ENCODE data around the gene LRCH4.

The LRCH4 gene, protein sequence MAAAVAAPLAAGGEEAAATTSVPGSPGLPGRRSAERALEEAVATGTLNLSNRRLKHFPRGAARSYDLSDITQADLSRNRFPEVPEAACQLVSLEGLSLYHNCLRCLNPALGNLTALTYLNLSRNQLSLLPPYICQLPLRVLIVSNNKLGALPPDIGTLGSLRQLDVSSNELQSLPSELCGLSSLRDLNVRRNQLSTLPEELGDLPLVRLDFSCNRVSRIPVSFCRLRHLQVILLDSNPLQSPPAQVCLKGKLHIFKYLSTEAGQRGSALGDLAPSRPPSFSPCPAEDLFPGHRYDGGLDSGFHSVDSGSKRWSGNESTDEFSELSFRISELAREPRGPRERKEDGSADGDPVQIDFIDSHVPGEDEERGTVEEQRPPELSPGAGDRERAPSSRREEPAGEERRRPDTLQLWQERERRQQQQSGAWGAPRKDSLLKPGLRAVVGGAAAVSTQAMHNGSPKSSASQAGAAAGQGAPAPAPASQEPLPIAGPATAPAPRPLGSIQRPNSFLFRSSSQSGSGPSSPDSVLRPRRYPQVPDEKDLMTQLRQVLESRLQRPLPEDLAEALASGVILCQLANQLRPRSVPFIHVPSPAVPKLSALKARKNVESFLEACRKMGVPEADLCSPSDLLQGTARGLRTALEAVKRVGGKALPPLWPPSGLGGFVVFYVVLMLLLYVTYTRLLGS

DNA sequence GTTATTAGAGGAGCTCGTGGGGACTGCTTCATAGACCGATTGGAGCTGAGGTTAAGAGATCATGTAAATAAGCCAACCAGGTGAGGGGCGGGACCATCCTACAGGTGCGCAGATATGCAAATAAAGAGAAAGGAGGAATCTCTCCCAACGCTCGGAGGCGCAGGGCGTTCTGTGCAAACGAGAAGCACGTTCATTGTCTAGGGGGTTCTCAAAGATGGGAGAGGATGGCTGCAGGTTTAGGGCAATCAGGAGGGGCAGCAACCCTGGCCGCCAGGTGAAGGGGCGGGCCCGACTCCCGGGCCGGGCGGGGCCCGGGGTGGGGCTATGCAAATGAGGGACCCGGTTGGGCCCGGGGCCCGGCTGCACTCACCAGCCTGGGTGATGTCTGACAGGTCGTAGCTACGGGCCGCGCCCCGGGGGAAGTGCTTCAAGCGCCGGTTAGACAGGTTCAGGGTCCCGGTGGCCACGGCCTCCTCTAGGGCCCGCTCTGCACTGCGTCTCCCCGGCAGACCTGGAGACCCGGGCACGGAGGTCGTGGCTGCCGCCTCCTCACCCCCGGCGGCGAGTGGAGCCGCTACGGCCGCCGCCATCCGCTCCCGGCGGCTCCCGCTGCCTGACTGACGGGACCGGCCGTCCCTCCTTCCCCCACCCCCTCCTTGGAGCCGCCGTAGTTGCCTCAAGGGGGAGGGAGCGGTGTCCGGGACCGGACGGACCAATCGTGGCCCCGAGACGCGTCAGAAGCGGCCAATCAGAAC, at the start of gene LRCH4:
Gene LRCH4, minus strand, starts transcription at position 619 of the 755 bp plus-strand sequence. Its CDS starts 29 bp downstream, at position 590.
- peak; percentile 73 for DNase-seq

GRCh38 chr7:100632951-100633717, 47.2 kb upstream of the LRCH4 start:
- peak; percentile 78 for DNase-seq

DNA sequence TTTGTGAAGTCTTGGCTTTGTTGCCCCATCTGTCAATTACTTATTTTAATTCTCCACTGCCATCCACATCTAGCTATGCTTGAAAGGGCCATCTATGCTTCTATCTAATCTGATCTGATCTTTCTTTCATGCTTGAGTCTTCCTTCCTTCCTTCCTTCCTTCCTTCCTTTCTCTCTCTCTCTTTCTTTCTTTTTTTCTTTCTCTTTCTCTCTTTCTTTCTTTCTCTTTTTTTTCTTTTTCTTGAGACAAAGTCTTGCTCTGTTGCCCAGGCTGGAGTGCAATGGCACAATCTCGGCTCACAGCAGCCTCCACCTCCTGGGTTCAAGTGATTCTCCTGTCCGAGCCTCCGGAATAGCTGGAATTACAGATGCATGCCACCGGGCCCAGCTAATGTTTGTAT, 44.1 kb upstream of the LRCH4 start:
- DNase-seq = no peak

DNA sequence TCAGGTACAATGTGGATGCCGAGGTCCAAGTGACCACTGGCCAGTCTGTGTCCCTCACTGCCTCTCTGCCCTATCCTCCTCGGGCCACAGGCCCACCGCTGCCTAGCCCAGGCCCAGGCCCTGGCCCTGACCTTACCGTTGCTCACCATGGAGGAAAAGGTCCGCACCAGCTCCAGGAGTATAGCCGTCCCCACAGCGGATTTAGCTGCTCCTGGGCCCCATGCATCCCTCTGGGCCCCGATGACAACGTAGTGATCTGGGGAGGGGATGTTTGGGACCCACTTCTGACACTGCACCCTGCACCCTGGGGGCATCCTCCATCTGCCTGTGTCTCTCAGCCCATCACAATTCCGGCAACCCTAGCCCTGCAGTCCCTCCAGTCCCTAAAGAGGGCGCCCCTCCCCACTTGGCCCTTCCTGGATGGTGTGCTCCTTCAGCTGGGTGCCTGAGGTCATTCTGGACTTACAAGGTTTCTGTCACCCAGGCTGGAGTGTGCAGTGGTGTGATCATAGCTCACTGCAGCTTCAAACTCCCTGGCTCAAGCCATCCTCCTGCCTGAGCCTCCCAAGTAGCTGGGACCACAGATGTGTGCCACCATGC, 43.3 kb upstream of the LRCH4 start:
- DNase-seq = peak; percentile 72

DNA sequence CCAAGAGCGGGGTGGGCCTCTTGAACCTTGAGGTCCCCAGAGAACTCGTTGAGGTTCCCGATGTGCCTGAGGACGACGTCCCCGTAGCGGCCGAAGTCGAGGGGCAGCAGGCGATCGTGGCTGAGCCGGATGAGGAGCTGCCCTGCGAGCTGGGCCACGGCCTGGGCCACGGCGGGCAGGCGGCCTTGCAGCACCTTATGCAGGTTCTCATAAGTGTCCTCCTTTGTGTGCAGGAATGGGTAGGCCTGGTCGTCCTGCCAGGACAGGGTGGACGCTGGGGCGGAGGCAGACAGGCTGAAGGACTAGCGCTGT, 41.3 kb upstream of the LRCH4 start:
- no peak for DNase-seq

DNA sequence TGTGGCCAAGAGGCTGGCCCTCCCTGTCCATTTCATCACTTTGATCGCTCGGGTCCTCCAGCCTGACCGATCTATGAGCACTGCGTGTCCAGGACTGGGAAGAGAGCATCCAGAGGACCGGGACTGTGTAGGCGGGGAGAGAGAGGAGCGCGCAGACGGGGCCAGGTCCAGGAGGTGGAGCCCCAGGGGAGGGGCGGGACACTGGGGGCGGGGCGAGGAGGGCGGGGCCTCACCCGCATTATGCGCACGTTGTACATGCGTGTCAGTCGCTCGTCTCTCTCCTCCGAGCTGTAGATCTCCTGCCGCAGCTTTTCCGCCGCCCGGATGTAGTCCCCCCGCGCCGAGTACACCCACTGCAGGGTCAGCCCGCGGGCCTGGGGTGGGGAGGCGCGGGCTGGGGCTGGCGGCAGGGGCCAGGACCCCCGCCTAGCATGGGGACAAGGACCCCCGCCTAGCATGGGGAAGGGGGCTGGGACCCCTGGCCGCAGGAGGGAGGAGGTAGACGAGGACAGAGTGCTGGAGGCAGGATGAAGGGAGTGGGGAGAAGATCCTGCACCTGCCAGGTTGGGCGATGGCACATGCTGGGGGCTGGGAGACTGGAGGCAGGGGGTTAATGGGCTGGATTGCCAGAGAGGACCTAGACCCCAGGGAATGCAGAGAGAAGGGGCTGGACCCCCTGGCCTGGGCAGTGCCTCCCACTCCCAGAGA, 40.8 kb upstream of the LRCH4 start:
- DNase-seq = peak; percentile 89

GRCh38 chr7:100626055-100626454, 40.1 kb upstream of the LRCH4 start:
- DNase-seq = no peak

DNA sequence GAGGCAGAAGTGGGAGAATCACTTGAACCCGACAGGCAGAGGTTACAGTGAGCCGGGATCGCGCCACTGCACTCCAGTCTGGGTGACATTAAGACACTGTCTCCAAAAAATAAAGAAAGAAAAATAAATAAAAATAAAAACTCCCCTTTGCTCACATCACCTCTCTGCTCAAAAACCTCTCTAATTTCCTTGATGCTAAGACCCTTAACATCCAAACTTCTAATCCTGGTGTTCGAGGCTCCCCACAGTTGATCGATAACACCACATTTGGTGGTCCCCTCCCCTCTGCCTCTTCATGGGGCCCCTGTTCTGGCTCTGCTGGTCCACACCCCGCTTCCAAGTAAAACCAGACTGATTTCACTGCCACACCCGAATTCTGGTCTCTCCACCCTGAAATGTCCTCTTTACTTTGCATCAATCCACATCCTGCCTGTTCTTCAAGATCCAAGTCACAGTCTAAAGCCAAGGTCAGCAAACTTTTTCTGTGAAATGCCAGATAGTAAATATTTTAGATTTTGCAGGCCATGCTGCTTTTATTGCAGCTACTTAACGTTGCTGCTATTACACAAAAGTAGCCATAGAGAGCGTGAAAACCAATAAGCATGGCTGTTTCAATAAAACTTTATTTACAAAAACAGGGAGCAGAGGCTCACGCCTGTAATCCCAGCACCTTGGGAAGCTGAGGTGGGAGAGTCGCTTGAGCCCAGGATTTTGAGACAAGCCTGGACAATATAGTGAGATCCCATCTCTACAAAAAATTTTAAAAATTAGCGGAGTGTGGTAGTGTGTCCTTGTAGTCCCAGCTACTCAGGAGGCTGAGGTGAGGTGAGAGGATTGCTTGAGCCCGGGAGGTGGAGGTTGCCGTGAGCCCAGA, 38.3 kb upstream of the LRCH4 start:
- no peak for DNase-seq

- no peak for DNase-seq
Measured at GRCh38 chr7:100621554-100621953, 35.6 kb upstream of the LRCH4 start.

GRCh38 chr7:100620804-100621203, 34.9 kb upstream of the LRCH4 start:
- DNase-seq = no peak

DNA sequence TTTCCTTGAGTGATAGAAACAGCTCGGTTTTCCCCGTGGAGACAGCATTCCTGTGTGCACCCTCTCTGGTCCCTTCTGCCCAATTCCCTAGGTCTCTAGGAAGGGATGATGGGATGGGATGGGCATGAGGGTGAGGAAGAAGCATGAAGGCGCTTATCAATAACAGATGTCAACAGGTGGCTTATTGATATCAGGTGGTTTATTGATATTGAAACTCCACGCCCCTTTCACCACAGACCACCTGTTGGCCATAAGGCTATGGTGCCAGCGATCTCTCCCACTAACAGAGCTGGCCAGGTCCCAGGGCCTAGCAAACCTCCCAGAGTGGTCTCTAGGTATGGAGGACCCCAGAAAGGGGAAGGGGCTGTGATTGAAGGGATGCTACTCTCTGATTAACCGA, 34.3 kb upstream of the LRCH4 start:
- DNase-seq = no peak

GRCh38 chr7:100614308-100614861, 28.5 kb upstream of the LRCH4 start:
- DNase-seq = no peak

DNA sequence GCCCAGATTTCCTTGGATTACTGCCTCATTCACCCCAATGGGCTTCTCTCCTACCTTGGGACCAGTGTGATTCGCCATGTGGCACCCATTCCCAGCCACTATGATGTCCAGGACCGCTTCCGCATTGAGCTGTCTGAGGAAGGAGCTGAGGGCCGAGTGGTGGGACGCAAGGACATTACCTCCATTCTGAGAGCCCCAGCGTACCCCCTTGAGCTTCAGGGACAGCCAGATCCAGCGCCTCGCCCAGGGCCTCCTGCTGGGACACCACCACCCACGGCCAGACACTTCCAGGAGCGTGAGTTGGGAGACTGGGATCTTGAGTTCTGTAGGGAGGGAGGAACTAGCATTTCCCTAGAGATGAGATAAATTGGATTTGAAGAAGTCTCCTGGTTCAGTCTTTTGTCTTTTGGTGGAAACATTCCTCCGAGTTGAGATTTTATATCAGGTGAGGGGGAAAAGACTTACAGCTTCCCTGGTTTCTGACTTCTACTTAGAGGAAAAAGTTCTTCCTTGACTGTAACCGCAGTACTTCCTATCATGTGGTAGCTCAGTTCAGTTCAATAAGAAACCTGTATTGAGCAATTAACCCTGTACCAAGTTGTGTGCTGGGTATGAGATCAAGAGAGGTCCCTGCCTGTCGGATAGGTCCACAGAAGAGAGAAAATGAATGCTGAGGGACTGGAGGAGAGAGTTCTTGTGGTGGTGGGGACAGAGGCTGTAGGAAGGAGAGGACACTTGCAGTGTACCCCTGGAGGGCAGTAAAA, 27.7 kb upstream of the LRCH4 start:
- DNase-seq = no peak

DNA sequence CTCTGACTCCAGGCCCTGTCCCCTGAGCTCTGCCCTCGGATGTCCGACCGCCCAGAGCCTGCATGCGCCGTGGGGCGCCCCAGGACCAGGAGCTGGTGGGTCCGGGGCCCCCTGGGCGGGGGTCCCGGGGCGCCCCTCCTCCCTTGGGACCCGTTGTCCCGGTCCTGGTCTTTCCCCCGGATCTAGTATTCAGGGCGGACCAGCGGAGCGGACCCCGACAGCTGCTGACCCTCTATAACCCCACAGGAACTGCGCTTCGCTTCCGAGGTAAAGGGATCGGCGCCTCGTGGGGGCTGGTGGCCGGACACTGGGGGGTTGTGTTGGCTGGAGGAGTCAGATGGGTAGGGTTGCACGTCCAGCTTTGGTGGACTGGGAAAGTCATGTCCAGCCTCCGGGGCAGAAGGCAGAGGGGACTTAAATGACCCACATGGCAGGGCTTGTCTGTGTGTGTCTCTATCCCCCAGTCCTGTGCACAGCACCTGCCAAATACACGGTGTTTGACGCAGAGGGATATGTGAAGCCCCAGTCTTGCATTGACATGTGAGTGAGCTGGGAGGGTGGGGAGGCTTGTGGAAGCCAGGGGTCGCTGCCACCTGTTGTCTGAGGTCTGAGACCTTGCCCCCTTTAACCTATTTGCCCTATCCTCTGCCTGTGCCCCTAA, 26.9 kb upstream of the LRCH4 start:
- DNase-seq = peak; percentile 27

- DNase-seq = peak; percentile 100
Measured at GRCh38 chr7:100611983-100612729, 26.2 kb upstream of the LRCH4 start, which contains the start of gene MOSPD3. Gene MOSPD3, plus strand, starts transcription at chr7:100612540. Its CDS starts 252 bp downstream, at chr7:100612792.

- no peak for DNase-seq
Measured at GRCh38 chr7:100609958-100610357, 24.0 kb upstream of the LRCH4 start.

DNA sequence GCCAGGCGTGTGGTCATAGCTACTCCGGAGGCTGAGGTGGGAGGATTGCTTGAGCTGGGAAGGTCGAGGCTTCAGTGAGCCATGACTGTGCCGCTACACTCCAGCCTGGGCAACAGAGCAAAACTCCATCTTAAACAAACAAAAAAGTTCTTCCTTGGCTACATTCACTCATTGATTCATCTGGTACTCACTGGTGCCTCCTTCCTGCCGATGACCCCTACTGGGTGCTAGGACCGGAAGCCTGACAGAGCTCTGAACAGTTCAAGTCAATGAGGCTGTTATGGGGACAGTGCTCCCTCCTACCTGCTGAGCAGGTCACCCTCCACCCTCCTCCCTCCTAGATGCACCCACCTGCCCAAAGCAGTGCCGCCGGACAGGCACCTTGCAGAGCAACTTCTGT, 21.2 kb upstream of the LRCH4 start:
- no peak for DNase-seq

DNA sequence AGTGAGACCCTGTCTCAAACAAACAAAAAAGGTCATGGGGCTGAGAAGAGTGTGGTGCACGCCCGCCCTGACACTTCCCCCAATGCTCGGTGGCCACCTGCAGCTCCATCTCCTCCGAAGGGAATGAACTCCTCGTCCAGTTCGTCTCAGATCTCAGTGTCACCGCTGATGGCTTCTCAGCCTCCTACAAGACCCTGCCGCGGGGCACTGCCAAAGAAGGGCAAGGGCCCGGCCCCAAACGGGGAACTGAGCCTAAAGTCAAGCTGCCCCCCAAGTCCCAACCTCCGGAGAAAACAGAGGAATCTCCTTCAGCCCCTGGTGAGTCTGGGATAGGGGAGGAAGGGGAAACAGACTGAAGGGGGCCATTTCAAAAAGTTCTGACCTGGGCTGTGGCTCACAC, 20.4 kb upstream of the LRCH4 start:
- no peak for DNase-seq

Data from RPMI8226 (cell line).